GM06990 (cell line): Measurements from ENCODE around the gene RNF180.

Experiments used
- DNase-seq: peaks from one replicate; pipeline ENCODE4 v3.0.0-alpha.2; 2011; ENCODE audit not compliant: insufficient read length; ENCODE audit errors: extremely low read depth
- H3K27me3 ChIP-seq: replicated peaks from 2 replicates; pipeline ENCODE4 v1.6.0; 2011; ENCODE audit warnings: low read length; ENCODE audit not compliant: control insufficient read depth, insufficient read depth
- H3K36me3 ChIP-seq: 2 replicates; pipeline ENCODE4 v1.5.1; 2011; ENCODE audit warnings: low read length; ENCODE audit not compliant: control insufficient read depth, insufficient read depth
- H3K4me3 ChIP-seq: replicated peaks from 2 replicates; pipeline ENCODE4 v1.5.1; 2011; ENCODE audit warnings: low read depth, mild to moderate bottlenecking, control low read depth, low read length
- CTCF ChIP-seq: IDR thresholded peaks from 2 replicates; pipeline ENCODE4 v1.5.1; 2011; ENCODE audit warnings: low read length, control low read depth, mild to moderate bottlenecking, inconsistent platforms; ENCODE audit not compliant: insufficient read depth, poor library complexity, severe bottlenecking

The RNF180 gene

DNA sequence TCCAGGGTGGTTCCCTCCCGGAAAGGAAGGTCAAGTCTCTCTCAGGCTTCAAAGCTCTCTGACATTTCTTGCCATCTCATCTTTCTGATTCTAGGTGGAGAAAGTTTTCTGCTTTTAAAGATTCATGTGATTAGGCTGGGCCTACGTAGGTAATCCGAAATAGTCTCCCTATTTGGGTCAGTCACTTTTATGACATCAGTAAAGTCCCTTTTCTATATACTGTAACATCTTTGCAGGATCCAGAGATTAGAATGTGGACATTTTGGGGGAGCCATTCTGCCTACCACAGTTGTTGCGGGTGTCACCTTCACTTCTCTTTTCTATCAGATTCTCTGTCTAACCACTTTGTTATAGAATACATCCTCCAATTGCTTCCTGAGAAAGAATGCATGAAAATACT, 1.9 kb upstream of the RNF180 start:
- DNase-seq: no peak
- no peak for TF ChIP-seq CTCF
- Histone ChIP-seq H3K27me3 (peaks cover 1% of the 10 kb centered on the region; the same call in 1 of the 2 replicates), H3K36me3 (no peaks in the 10 kb centered on the region), H3K4me3 (no peak overlapping the region)

DNA sequence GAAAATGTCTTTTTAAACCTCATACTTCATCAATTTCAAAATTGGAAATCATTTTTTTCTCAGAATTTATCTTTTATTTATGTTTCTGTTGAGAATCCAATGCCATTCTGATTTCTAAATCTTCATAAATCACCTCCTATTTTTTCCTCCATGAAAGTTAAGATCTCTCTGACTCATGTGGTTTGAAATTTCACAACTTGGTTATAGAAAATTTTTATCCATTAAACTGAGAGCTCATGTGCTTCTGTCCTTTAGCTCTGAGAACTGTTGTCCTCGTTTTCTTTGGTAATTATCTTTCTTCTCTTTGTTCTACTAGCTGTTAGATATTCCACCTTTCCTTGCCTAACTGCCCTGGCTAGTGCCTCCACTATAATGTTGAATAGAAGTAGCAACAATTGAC, 1.5 kb upstream of the RNF180 start:
- Histone ChIP-seq H3K36me3 (no peaks in the 10 kb centered on the region), H3K27me3 (peaks cover 1% of the 10 kb centered on the region; the same call in 1 of the 2 replicates), H3K4me3 (no peak overlapping the region)
- TF ChIP-seq CTCF: no peak
- DNase-seq: no peak

DNA sequence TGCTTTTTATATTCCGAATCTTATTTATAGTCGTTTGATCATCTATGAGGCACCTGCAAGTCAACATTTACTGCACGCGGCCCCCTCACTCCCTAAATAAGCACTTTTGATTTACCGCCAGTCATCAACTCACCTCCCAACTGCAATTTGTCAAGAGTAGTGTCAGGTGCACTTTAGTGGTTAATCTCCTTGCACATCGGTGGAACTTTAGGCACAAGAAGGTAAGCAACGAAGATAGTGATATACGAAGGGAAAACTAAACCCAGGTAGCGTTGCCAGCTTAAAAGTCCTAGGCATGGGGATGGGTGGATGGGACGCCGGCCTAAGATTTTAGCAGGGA, 513 bp upstream of the RNF180 start:
- Histone ChIP-seq H3K4me3 (no peak overlapping the region), H3K36me3 (no peaks in the 10 kb centered on the region), H3K27me3 (peaks cover 1% of the 10 kb centered on the region; the same call in 1 of the 2 replicates)
- no peak for DNase-seq
- TF ChIP-seq CTCF: no peak

DNA sequence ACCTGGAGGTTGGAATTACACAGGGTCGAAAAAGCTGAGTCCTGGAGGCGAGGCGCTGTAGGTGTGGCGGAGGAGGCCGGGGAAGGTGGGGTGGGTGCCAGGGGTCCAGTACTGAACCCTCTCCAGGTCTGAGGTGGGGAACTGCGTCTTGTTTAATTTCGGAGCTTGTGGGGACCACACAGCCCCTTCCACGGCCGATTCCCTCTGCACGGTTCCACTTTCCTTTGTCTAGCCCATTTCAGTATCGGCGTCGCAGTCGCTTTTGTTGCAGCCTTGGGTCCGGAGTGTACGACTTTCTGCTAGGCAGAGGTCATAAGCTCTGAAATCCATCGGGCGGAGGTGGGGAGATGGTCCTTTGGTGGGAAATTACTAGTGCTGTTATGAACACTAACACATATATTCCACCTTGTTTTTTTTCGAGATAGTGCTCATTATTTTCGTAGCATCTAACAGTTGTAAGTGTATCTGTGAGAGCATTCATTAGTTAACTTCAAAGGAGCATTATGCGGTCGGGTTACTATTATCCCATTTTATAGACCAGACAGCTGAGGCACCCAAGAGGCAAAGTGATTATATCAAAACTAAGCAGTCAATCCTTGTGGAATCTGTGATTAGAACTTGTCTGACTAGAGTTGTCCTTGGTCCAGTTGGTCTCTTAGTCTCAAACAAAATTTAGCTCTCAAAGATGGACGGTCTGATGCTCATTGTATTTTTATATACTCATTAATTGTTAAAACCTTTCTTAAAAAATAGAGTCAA, 737 bp downstream of the RNF180 start:
- TF ChIP-seq CTCF: no peak
- H3K36me3 ChIP-seq: no peaks in the 10 kb centered on the region
- peaks cover 1% of the 10 kb centered on the region; the same call in 1 of the 2 replicates for H3K27me3 ChIP-seq
- DNase-seq: no peak
- no peak overlapping the region for H3K4me3 ChIP-seq

GRCh38 chr5:64176301-64176700, 10.7 kb downstream of the RNF180 start:
- Histone ChIP-seq H3K27me3 (no peaks in the 10 kb centered on the region), H3K36me3 (no peaks in the 10 kb centered on the region), H3K4me3 (no peak overlapping the region)
- no peak for TF ChIP-seq CTCF
- no peak for DNase-seq
